Kidney (tissue), 14 donors: ENCODE data around the gene CAPSL. TPM values are rescaled to one million over a fixed set of nuclear protein-coding genes. Genes with fewer than 3 reads are reported as not detected.

ENCODE experiments used
- DNase-seq, 5 donors: peaks; one replicate each; pipeline ENCODE4 v3.0.0-alpha.2; 2013 to 2020
- FAIRE-seq: peaks from 2 replicates; lab custom pipeline; 2012; peaks lifted over from hg19 to GRCh38; lab: Jason Lieb, UNC
- H3K27ac ChIP-seq, 2 donors: one replicate each; pipeline ENCODE4 v1.7.0; 2013; ENCODE audit warnings: low read depth in 2 of 2, low read length in 2 of 2, inconsistent platforms in 1 of 2
- H3K27me3 ChIP-seq: one replicate; pipeline ENCODE4 v1.7.1; 2013; ENCODE audit warnings: low read length, inconsistent platforms; ENCODE audit not compliant: control insufficient read depth, insufficient read depth
- H3K36me3 ChIP-seq, 3 donors: one replicate each; pipeline versions ENCODE4 v1.7.0 to v1.7.1; 2013; ENCODE audit warnings: low read length in 3 of 3, control low read depth in 1 of 3, inconsistent platforms in 1 of 3; ENCODE audit not compliant: insufficient read depth in 3 of 3, control insufficient read depth in 2 of 3
- H3K4me1 ChIP-seq, 3 donors: one replicate each; pipeline versions ENCODE4 v1.7.0 to v1.7.1; 2013; ENCODE audit warnings: low read length in 3 of 3, inconsistent platforms in 1 of 3, low read depth in 1 of 3; ENCODE audit not compliant: control insufficient read depth in 2 of 3, insufficient read depth in 2 of 3
- H3K4me3 ChIP-seq, 3 donors: one replicate each; pipeline versions ENCODE4 v1.7.0 to v1.8.1; 2013; ENCODE audit warnings: low read length in 3 of 3, control low read depth in 1 of 3, inconsistent platforms in 1 of 3
- H3K9ac ChIP-seq, 3 donors: one replicate each; pipeline versions ENCODE4 v1.7.0 to v1.7.1; 2013; ENCODE audit warnings: low read length in 3 of 3, control low read depth in 1 of 3, inconsistent platforms in 1 of 3
- H3K9me3 ChIP-seq, 3 donors: one replicate each; pipeline versions ENCODE4 v1.7.0 to v1.7.1; 2013; ENCODE audit warnings: low read length in 3 of 3, control low read depth in 1 of 3, inconsistent platforms in 1 of 3; ENCODE audit not compliant: control insufficient read depth in 2 of 3, insufficient read depth in 1 of 3
- CTCF ChIP-seq: IDR thresholded peaks from 3 replicates; pipeline ENCODE4 v1.5.1; 2012; ENCODE audit warnings: mild to moderate bottlenecking, moderate library complexity, borderline replicate concordance; ENCODE audit not compliant: insufficient read depth; ENCODE audit errors: extremely low read depth
- intact Hi-C: fragments of 100-400 bp; cut with DNase I; formaldehyde crosslinking; loops from one replicate; pipeline ENCODE4 v1.11.1; 2022
- polyA plus RNA-seq: library from polyadenylated mRNA; stranded (reverse); fragments of 350-450 nt; fragmentation: Illumina TruSeq; extraction: RNeasy Lipid Tissue Mini Kit (QIAGEN cat#74804); gene quantifications from one replicate; pipeline ENCODE4 v1.2.3, GENCODE V29; 2014; ENCODE audit warnings: low read depth, low replicate concordance; ENCODE audit not compliant: insufficient read depth
- total RNA-seq: library from RNA; stranded (reverse); fragmentation: NEBNext Ultra II Directional; extraction: Animal tissue kit (Norgen Biotek cat#: 25700); gene quantifications from one replicate; pipeline ENCODE4 v1.2.1, GENCODE V29; 2021
- donor health status: control.
- donor health status: control.
- donor health status: control.
- donor health status: control.
- donor health status: control.
- donor health status: DM: yes; HTN: yes; CAD: no.
- donor health status: Normal renal cell carcinoma (clear cell type).

Gene CAPSL
- total and polyA plus RNA-seq, 2 donors from 2014 or later: 1.9 to 4.3 TPM

DNA sequence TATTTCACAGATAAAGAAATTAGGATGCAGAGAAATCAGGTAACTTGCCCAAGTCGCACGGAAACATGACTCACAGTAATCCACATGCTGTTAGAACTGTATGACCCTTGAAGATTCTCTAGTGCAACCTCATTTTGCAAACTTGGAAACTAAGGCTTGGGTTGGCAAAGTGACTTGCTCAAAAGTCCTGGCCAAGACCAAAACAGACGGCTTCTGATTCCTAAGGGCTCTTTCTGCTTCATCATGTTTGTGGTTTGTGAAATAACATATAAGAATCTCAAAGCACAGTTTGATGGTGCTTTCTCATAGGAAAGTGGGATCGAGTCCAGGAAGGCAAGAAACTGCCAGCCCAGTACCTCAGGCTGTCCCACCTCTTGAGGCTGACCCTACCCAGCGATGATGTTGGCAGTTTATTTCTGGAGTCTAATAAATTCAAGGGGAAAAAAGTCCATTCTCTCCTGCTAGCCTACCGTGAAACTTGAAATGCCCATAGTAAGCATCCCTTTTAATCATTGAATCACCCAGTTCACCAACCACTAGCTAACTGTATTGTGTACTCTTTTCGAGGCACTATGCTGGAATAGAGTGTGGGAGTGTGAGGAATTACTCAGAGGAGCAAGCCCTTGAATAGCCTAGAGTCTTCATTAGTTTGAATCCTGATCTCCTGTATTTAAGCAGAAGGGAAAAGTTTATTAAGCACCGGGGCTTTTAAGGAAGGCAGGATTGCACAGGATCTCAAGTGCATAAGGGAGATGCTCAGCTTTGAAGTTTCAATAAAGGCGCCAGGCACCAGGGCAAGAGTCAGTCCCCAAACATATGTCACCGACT, 14.1 kb downstream of the CAPSL start:
- TF ChIP-seq CTCF: no peak
- Histone ChIP-seq H3K27ac (no peak overlapping the region), H3K9me3 (no peaks in the 10 kb centered on the region), H3K27me3 (no peaks in the 10 kb centered on the region), H3K36me3 (no peaks in the 10 kb centered on the region), H3K4me1 (peaks cover 0 to 4% (median 0%) of the 10 kb centered on the region in 3 donors), H3K4me3 (no peak overlapping the region), H3K9ac (no peak overlapping the region)
- FAIRE-seq (no peak), DNase-seq (no peak)
- intact Hi-C loops: loop anchor here (10.0 kb wide), 1 partner anchor 150 kb away; no protein-coding TSS in a partner anchor

GRCh38 chr5:35922468-35922867, 16.0 kb downstream of the CAPSL start:
- FAIRE-seq: no peak
- H3K4me1 ChIP-seq: peaks cover 0 to 4% (median 0%) of the 10 kb centered on the region in 3 donors

GRCh38 chr5:35921930-35922329, 16.5 kb downstream of the CAPSL start:
- intact Hi-C loops: loop anchor here (10.0 kb wide), 1 partner anchor 147 kb away; no protein-coding TSS in a partner anchor
- DNase-seq (no peak), FAIRE-seq (no peak)
- Histone ChIP-seq H3K27me3 (no peaks in the 10 kb centered on the region), H3K9me3 (no peaks in the 10 kb centered on the region), H3K27ac (no peak overlapping the region), H3K4me3 (no peak overlapping the region), H3K4me1 (peaks cover 0 to 4% (median 0%) of the 10 kb centered on the region in 3 donors), H3K9ac (no peak overlapping the region), H3K36me3 (no peaks in the 10 kb centered on the region)
- no peak for TF ChIP-seq CTCF

More at GRCh38 chr5:35922468-35922867, 16.0 kb downstream of the CAPSL start:
- Histone ChIP-seq H3K9me3 (no peaks in the 10 kb centered on the region), H3K27ac (no peak overlapping the region), H3K4me3 (no peak overlapping the region), H3K36me3 (no peaks in the 10 kb centered on the region), H3K9ac (no peak overlapping the region), H3K27me3 (no peaks in the 10 kb centered on the region)
- no peak for TF ChIP-seq CTCF
- intact Hi-C loops: loop anchor here (10.0 kb wide), 1 partner anchor 148 kb away; no protein-coding TSS in a partner anchor
- DNase-seq: no peak
